ENCODE results near the gene IFRD2. TPM values are rescaled to one million over a fixed set of nuclear protein-coding genes. Genes with fewer than 3 reads are reported as not detected.

The IFRD2 gene
- total RNA-seq, 1 experiment from 2014 or later = 111 TPM

DNA sequence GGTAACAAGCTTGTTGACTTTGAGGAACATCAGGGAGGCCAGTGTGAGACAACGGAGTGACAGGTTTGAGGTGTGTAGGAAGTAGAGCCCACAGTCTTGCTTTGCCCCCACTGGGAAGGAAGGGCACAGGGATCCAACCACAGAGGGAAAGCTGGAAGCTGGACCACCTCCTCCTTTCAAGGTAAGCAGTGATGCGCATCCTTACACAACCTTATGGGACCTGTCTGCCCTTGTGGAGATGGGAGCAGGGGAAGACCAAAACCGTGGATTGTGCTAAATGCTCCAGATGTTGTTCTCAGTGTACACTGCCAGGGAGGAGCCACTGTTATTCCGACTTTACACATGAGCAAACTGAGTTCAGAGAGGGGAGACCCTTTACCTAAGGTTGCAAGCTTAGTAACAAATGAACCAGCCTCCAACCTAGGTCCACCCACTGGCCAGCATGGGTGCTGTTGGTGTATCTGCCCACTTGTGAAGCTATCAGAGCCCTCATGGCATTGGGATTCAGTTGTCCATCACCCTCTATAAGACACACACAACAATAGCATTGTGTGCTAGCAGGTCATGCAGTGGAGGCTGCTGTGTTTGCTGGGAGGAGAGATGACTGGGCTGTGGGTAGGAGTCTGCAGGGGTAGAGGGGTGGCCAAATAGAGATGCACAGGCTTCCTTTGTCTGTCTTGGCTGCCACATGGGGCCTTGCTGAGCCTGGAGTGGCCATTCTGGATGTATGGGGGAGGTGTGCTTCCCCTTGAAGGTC lies 13.9 kb downstream of the IFRD2 start:
- Histone ChIP-seq H3K27me3 (ENCODE audit: control insufficient read depth, insufficient read depth, low read length) (no peaks in the 10 kb centered on the region), H3K4me1 (ENCODE audit: control insufficient read depth, insufficient read depth, low read length) (no peaks in the 10 kb centered on the region; the same call in 1 of the 2 replicates), H3K9me3 (ENCODE audit: control insufficient read depth, insufficient read depth, low read depth, low read length) (no peaks in the 10 kb centered on the region), H3K36me3 (ENCODE audit: control insufficient read depth, insufficient read depth, low read length) (no peaks in the 10 kb centered on the region), H3K27ac (ENCODE audit: low read length) (no peak overlapping the region), H3K4me3 (ENCODE audit: low read depth in 2 of 2, low read length in 2 of 2) (no peak overlapping the region)
- ATAC-seq (no peak), DNase-seq (ENCODE audit: low read depth, low spot score) (no peak)
- intact Hi-C loops (cut with micrococcal nuclease; ENCODE audit: unreplicated experiment) (no loop called here), in situ Hi-C loops (cut with HindIII; ENCODE audit: low pct_unique_long_range_greater_than_20kb, low sequenced_read_pairs) (no loop called here)
- ChIA-PET CTCF (no interaction called here), POLR2A (no interaction called here)
- TF ChIP-seq POLR2AphosphoS5 (IDR thresholded peaks at IDR 0.05; ENCODE audit: low read depth, low read length) (no peak), TCF7L2 (IDR thresholded peaks at IDR 0.05; ENCODE audit: low read depth, low read length) (no peak)
- BruUV-seq (replicated peaks) = no TSS peak

DNA sequence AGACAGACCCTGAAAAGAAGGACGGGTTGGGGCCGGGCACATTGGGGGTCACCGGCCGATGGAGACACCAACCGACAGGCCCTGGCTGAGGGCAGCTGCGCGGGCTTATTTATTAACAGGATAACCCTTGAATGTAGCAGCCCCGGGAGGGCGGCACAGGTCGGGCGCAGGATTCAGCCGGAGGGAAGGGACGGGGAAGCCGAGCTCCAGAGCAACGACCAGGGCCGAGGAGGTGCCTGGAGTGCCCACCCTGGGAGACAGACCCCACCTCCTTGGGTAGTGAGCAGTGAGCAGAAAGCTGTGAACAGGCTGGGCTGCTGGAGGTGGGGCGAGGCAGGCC lies 15.5 kb downstream of the IFRD2 start:
- no peak overlapping the region for H3K27ac ChIP-seq (ENCODE audit: low read length)
- H3K27me3 ChIP-seq (ENCODE audit: control insufficient read depth, insufficient read depth, low read length) = no peaks in the 10 kb centered on the region
- ChIA-PET CTCF (no interaction called here), POLR2A (no interaction called here)
- BruUV-seq (replicated peaks) = no TSS peak
- no peak overlapping the region for H3K4me3 ChIP-seq (ENCODE audit: low read depth in 2 of 2, low read length in 2 of 2)
- no peak for DNase-seq (ENCODE audit: low read depth, low spot score)
- in situ Hi-C loops (cut with HindIII; ENCODE audit: low pct_unique_long_range_greater_than_20kb, low sequenced_read_pairs) = no loop called here
- H3K9me3 ChIP-seq (ENCODE audit: control insufficient read depth, insufficient read depth, low read depth, low read length) = no peaks in the 10 kb centered on the region
- no peaks in the 10 kb centered on the region for H3K36me3 ChIP-seq (ENCODE audit: control insufficient read depth, insufficient read depth, low read length)
- TF ChIP-seq TCF7L2 (IDR thresholded peaks at IDR 0.05; ENCODE audit: low read depth, low read length) (no peak), SIN3A (IDR thresholded peaks at IDR 0.05; ENCODE audit: borderline replicate concordance, insufficient read depth, low read depth, low read length) (no peak), POLR2AphosphoS5 (IDR thresholded peaks at IDR 0.05; ENCODE audit: low read depth, low read length) (no peak)
- TF ChIP-seq, protein P1, sequence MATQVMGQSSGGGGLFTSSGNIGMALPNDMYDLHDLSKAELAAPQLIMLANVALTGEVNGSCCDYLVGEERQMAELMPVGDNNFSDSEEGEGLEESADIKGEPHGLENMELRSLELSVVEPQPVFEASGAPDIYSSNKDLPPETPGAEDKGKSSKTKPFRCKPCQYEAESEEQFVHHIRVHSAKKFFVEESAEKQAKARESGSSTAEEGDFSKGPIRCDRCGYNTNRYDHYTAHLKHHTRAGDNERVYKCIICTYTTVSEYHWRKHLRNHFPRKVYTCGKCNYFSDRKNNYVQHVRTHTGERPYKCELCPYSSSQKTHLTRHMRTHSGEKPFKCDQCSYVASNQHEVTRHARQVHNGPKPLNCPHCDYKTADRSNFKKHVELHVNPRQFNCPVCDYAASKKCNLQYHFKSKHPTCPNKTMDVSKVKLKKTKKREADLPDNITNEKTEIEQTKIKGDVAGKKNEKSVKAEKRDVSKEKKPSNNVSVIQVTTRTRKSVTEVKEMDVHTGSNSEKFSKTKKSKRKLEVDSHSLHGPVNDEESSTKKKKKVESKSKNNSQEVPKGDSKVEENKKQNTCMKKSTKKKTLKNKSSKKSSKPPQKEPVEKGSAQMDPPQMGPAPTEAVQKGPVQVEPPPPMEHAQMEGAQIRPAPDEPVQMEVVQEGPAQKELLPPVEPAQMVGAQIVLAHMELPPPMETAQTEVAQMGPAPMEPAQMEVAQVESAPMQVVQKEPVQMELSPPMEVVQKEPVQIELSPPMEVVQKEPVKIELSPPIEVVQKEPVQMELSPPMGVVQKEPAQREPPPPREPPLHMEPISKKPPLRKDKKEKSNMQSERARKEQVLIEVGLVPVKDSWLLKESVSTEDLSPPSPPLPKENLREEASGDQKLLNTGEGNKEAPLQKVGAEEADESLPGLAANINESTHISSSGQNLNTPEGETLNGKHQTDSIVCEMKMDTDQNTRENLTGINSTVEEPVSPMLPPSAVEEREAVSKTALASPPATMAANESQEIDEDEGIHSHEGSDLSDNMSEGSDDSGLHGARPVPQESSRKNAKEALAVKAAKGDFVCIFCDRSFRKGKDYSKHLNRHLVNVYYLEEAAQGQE (IDR thresholded peaks at IDR 0.05; ENCODE audit: insufficient read depth in 1 of 2, low read depth in 2 of 2, low read length in 1 of 2) = no peak
- TF ChIP-seq, protein P2, sequence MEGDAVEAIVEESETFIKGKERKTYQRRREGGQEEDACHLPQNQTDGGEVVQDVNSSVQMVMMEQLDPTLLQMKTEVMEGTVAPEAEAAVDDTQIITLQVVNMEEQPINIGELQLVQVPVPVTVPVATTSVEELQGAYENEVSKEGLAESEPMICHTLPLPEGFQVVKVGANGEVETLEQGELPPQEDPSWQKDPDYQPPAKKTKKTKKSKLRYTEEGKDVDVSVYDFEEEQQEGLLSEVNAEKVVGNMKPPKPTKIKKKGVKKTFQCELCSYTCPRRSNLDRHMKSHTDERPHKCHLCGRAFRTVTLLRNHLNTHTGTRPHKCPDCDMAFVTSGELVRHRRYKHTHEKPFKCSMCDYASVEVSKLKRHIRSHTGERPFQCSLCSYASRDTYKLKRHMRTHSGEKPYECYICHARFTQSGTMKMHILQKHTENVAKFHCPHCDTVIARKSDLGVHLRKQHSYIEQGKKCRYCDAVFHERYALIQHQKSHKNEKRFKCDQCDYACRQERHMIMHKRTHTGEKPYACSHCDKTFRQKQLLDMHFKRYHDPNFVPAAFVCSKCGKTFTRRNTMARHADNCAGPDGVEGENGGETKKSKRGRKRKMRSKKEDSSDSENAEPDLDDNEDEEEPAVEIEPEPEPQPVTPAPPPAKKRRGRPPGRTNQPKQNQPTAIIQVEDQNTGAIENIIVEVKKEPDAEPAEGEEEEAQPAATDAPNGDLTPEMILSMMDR (IDR thresholded peaks at IDR 0.05) = no peak
- intact Hi-C loops (cut with micrococcal nuclease; ENCODE audit: unreplicated experiment) = no loop called here
- no peaks in the 10 kb centered on the region; the same call in 1 of the 2 replicates for H3K4me1 ChIP-seq (ENCODE audit: control insufficient read depth, insufficient read depth, low read length)
- no peak for ATAC-seq

All from Panc1 (cell line).